Measurements from ENCODE around the gene DDX11. TPM values are rescaled to one million over a fixed set of nuclear protein-coding genes. Genes with fewer than 3 reads are reported as not detected.
"Not testable (repeated sequence)": the region's sequence is repeated elsewhere in the genome, so short reads cannot be mapped to it uniquely, and the experiment has no call there.

Gene DDX11
- total RNA-seq, 4 donors from 2014 or later = 9.6 to 33.9 (median 24.8) TPM

GRCh38 chr12:31035967-31036665 is 37.5 kb upstream of the DDX11 start:
- WGBS, 2 donors = 79 to 86% methylated on average over 2 to 4 of the region's 4 CpGs
- Histone ChIP-seq H3K27me3 (no peaks in the 10 kb centered on the region), H3K27ac (no peak overlapping the region), H3K4me1 (peaks cover 0 to 12% of the 10 kb centered on the region in 2 donors), H3K4me3 (replicated peaks in 1 of 3) (no peak overlapping the region), H3K9me3 (no peaks in the 10 kb centered on the region), H3K36me3 (no peaks in the 10 kb centered on the region)
- DNase-seq = peak in 1 of 2 donors; percentile 20
- intact Hi-C loops (cut with DNase I) = no loop called here
- TF ChIP-seq CTCF (IDR thresholded peaks at IDR 0.05) = no peak
- TF ChIP-seq POLR2A (IDR thresholded peaks at IDR 0.05) = no peak

DNA sequence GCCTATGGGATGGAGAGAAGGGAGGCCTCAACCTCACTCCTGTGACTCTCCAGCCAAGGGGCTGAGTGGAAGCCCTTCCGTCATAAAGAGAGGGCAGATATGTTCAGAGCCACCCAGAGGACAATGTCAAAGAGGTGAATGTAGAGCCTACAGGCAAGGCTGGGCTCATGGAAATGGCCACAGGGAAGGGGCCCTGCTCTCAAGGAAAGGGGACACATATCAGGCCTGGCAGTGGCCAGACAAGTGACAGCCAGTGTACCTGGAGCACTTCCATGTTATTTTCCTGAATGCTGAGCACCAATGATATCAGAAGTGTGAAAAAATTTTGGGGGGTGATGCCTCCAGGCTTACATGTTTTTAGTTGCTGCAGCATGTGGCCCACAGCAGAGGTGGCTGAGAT is 36.6 kb upstream of the DDX11 start:
- no peaks in the 10 kb centered on the region for H3K9me3 ChIP-seq
- 100% methylated on average over 1 of the region's 1 CpG for WGBS, 2 donors

GRCh38 chr12:31037931-31038330 is 35.7 kb upstream of the DDX11 start:
- no peaks in the 10 kb centered on the region for H3K9me3 ChIP-seq
- no peaks in the 10 kb centered on the region for H3K27me3 ChIP-seq
- no peak overlapping the region for H3K4me3 ChIP-seq (replicated peaks in 1 of 3)
- H3K27ac ChIP-seq = no peak overlapping the region
- WGBS, 2 donors = 90 to 95% methylated on average over 2 of the region's 2 CpGs
- peaks cover 0 to 4% of the 10 kb centered on the region in 2 donors for H3K4me1 ChIP-seq
- intact Hi-C loops (cut with DNase I) = no loop called here
- H3K36me3 ChIP-seq = no peaks in the 10 kb centered on the region
- no peak for DNase-seq
- TF ChIP-seq CTCF (IDR thresholded peaks at IDR 0.05) (no peak), POLR2A (IDR thresholded peaks at IDR 0.05) (no peak)

More for the DNA sequence above, 36.6 kb upstream of the DDX11 start:
- H3K4me3 ChIP-seq (replicated peaks in 1 of 3) = no peak overlapping the region
- intact Hi-C loops (cut with DNase I) = no loop called here
- H3K36me3 ChIP-seq = no peaks in the 10 kb centered on the region
- H3K27ac ChIP-seq = no peak overlapping the region
- peaks cover 0 to 10% of the 10 kb centered on the region in 2 donors for H3K4me1 ChIP-seq
- no peak for TF ChIP-seq POLR2A (IDR thresholded peaks at IDR 0.05)
- no peak for TF ChIP-seq CTCF (IDR thresholded peaks at IDR 0.05)
- H3K27me3 ChIP-seq = no peaks in the 10 kb centered on the region
- no peak for DNase-seq

DNA sequence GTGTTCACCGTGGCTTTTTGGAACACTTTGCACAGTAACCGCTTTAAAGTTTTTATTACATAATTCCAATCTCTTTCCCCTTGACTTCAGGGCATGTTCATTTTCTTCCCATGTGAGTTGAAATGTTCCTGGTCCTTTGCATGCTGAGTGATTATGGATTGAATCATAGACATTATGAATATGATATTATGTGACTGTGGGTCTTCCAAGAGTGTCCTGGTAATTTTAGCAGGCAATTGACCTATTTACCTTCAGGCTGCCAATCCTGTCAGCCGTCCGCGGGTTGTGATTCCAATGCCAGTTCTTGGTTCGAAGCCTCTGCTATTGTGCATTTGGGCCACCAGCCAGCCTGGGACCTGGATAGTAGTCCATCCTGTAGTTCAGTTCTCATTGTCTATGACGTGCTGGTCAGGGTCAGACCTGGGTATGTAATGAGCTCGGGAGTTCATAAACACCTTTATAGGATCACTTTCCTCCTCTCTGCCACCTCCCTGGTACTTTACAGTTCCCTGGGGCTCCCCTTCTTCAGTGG is 32.6 kb upstream of the DDX11 start:
- H3K27ac ChIP-seq = no peak overlapping the region
- 84 to 88% methylated on average over 8 of the region's 8 CpGs for WGBS, 2 donors
- H3K36me3 ChIP-seq = no peaks in the 10 kb centered on the region
- TF ChIP-seq CTCF (IDR thresholded peaks at IDR 0.05) = no peak
- TF ChIP-seq POLR2A (IDR thresholded peaks at IDR 0.05) = no peak
- no peaks in the 10 kb centered on the region for H3K4me1 ChIP-seq
- intact Hi-C loops (cut with DNase I) = no loop called here
- no peaks in the 10 kb centered on the region for H3K9me3 ChIP-seq
- H3K27me3 ChIP-seq = no peaks in the 10 kb centered on the region
- no peak for DNase-seq
- no peak overlapping the region for H3K4me3 ChIP-seq (replicated peaks in 1 of 3)

DNA sequence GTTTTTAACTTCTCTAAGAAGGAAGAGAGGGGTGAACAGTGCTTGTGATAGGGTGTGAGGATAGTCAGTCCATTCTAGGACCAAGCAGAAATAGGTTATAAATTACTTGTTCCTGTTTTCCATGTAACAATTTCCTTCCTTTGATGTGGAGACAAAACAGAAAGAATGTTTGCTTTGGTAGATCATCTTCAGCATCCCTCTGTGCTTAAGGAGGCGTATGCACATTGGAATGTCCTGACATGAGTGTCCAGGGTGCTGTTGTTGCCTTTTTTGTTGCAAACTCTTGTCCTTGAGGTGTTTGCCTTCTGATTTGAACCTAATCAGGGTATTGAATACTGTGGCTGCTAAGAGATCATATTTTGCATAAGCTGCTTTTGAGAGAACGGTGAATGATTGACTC is 23.5 kb upstream of the DDX11 start:
- 85 to 89% methylated on average over 2 of the region's 2 CpGs for WGBS, 2 donors
- DNase-seq; H3K4me3 ChIP-seq (replicated peaks in 1 of 3); H3K27ac ChIP-seq; H3K27me3 ChIP-seq; intact Hi-C loops (cut with DNase I); H3K9me3 ChIP-seq; H3K4me1 ChIP-seq; H3K36me3 ChIP-seq: not testable (repeated sequence)

DNA sequence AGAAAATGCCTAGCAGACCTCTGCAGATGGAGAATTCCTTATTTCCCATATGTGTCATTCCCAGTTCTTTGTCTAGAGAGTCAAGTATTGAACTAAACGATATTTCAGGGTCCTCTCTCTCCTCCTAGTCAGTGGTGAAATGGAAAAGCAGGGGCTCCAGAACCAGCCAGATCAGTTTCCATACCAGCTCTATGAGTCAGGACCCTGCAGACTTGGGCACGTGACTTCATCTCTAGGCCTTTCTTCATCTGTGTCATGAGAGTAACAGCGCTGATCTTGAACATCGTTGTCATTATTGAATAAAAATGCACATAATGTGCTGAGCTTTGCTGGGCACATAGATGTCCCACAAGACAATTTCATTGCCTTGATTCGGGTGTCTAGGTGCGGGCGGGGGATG is 23.1 kb upstream of the DDX11 start:
- H3K9me3 ChIP-seq; intact Hi-C loops (cut with DNase I); H3K36me3 ChIP-seq; H3K27ac ChIP-seq; H3K4me3 ChIP-seq (replicated peaks in 1 of 3); DNase-seq; H3K4me1 ChIP-seq; H3K27me3 ChIP-seq: not testable (repeated sequence)
- WGBS, 2 donors = 94 to 96% methylated on average over 7 of the region's 7 CpGs

DNA sequence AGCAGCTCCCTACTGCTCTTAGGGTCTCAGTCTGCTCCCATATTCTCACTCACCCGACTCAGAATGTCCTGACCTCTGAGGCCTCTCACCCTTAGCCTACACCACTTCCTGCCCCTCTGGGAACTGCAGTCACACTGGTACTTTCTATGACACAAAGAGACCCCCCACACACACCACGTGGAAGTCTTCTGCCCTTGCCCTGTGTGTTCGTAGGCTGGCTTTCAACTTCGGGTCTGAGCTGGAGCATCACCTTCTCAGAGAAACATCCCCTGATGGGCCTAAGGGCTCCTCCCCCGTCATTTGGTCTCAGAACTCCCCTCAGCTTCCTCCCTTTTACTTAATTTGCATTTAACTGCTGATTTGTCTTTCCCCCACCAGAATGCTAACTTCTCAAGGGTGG is 22.0 kb upstream of the DDX11 start:
- H3K27me3 ChIP-seq; intact Hi-C loops (cut with DNase I); H3K4me3 ChIP-seq (replicated peaks in 1 of 3); H3K4me1 ChIP-seq; H3K27ac ChIP-seq; H3K9me3 ChIP-seq; DNase-seq; H3K36me3 ChIP-seq: not testable (repeated sequence)
- 75 to 76% methylated on average over 5 of the region's 5 CpGs for WGBS, 2 donors

DNA sequence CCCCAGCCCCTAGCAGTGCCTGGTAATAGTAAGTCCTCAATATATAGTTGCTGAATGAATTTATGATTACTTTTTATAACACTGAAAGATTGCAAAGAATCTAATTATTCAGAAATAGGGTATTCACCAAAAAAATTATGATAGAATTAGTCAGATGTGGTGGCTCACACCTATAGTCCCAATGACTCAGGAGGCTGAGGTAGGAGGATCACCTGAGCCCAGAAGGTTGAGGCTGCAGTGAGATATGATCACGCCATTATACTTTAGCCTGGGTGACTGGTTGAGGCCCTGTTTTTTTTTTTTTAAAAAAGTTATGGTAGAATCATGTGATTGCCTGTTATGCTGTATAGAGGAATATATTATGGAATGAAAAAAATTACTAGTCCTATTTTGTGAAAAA is 21.5 kb upstream of the DDX11 start:
- WGBS, 2 donors = 98 to 100% methylated on average over 1 of the region's 1 CpG
- H3K4me1 ChIP-seq; H3K9me3 ChIP-seq; H3K4me3 ChIP-seq (replicated peaks in 1 of 3); DNase-seq; intact Hi-C loops (cut with DNase I); H3K36me3 ChIP-seq; H3K27me3 ChIP-seq; H3K27ac ChIP-seq: not testable (repeated sequence)
